ENCODE results near the gene TAF11L13. TPM values are rescaled to one million over a fixed set of nuclear protein-coding genes. Genes with fewer than 3 reads are reported as not detected.
"Not testable (repeated sequence)": the region's sequence is repeated elsewhere in the genome, so short reads cannot be mapped to it uniquely, and the experiment has no call there.

Gene TAF11L13
- total and polyA plus RNA-seq, 2 of the 13 experiments (the other 11 are each of a cell fraction or from before 2014, with no cell fraction given), result not detected

- H3K9ac ChIP-seq (ENCODE audit: insufficient read depth, low read depth, low read length); H2AFZ ChIP-seq (ENCODE audit: low read length); H3K79me2 ChIP-seq (ENCODE audit: insufficient read depth, low read length); H3K27me3 ChIP-seq (ENCODE audit: control insufficient read depth in 1 of 2, insufficient read depth in 2 of 2, low read length in 2 of 2); H3K4me2 ChIP-seq (ENCODE audit: low read depth, low read length); H4K20me1 ChIP-seq (ENCODE audit: insufficient read depth, low read length); H3K27ac ChIP-seq (ENCODE audit: extremely low read length, insufficient read depth, low read length); H3K4me1 ChIP-seq (ENCODE audit: insufficient read depth, low read length); DNase-seq (ENCODE audit: low spot score); intact Hi-C loops (cut with micrococcal nuclease; ENCODE audit: unreplicated experiment); ATAC-seq; H3K36me3 ChIP-seq (replicated peaks in 1 of 2; ENCODE audit: control insufficient read depth in 1 of 2, insufficient read depth in 2 of 2, low read length in 2 of 2); POLR2A ChIA-PET; H3K4me3 ChIP-seq (replicated peaks in 1 of 3; ENCODE audit: insufficient read depth in 1 of 3, low read depth in 2 of 3, low read length in 3 of 3); H3K9me3 ChIP-seq (ENCODE audit: low read length); CTCF ChIA-PET (ENCODE audit: low intra/inter-chr PET ratio, low total read pairs); BruUV-seq (replicated peaks); FAIRE-seq; in situ Hi-C loops (cut with HindIII; ENCODE audit: extremely low pct_ligation_motif_present, low pct_unique_long_range_greater_than_20kb): not testable (repeated sequence)
- WGBS (ENCODE audit: low lambda C conversion rate), result 10% methylated on average over 2 of the region's 2 CpGs
These were observed 21.8 kb upstream of the TAF11L13 start, which contains the start of gene TAF11L12 for GRCh38 chr5:17610092-17610491. Gene TAF11L12 (plus strand): TSS chr5:17610392.

DNA sequence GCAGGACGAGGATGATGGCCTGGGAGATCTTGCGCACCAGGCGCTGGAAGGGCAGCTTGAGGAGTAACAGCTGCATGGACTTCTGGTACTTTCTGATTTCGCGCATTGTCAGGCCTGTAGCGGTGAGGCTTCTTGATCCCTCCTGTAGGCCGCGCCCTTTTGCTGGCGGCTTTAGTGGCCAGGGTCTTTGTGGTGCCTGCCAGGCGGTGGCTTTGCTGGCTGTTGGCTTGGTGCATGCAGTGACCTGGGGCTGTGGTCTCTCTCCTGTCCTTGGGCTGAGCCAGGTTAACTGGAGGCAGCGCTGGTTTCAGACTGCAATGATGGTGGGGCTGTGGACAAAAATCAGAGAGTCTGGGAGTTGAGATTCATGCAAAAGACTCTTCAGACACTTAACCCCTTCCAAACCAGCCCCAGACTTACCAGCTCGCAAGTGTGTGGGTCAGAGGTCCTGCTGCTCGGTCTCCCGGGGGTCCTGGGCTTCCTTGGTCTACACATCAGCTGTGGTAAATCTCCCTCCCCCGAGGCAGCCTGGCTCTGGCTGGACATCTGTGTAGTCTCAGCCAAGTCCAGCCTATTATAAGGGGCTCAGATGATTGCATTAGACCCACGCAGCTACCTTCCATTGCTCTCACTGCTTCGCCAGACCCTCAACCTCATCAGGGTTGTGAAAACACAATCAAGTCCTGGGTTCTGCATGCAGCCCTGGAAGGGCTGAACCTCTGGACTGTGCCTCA lies 16.8 kb upstream of the TAF11L13 start:
- TF ChIP-seq, protein P1, sequence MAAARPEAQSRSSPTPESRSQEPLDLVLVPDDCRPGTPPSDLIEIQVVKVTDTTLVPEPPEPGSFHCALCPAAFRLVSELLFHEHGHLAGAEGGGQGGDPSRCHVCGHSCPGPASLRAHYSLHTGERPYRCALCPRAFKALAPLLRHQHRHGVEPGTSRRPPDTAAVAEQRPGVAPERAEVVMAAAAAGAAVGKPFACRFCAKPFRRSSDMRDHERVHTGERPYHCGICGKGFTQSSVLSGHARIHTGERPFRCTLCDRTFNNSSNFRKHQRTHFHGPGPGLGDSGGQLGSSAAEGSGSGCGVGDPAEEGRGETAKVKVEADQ (CRISPR knock-in tag; IDR thresholded peaks at IDR 0.05; ENCODE audit: borderline replicate concordance), result no peak
- TF ChIP-seq ZNF674 (CRISPR knock-in tag; IDR thresholded peaks at IDR 0.05; ENCODE audit: low read depth), result no peak
- TF ChIP-seq CREB1 (IDR thresholded peaks at IDR 0.05), result no peak
- no peak for TF ChIP-seq CREB1 (CRISPR knock-in tag; IDR thresholded peaks at IDR 0.05)
- no peak for TF ChIP-seq CREM (IDR thresholded peaks at IDR 0.05)
- TF ChIP-seq CREM (CRISPR knock-in tag; IDR thresholded peaks at IDR 0.05), result no peak
- no peak for TF ChIP-seq SRY (CRISPR knock-in tag; IDR thresholded peaks at IDR 0.05)
- no peak for TF ChIP-seq CBX1 (IDR thresholded peaks at IDR 0.05; ENCODE audit: low read depth)
- FAIRE-seq (no peak), DNase-seq (ENCODE audit: low spot score) (no peak), ATAC-seq (no peak)
- POLR2A ChIA-PET, result no interaction called here
- Histone ChIP-seq H3K4me1 (ENCODE audit: insufficient read depth, low read length) (no peaks in the 10 kb centered on the region), H3K79me2 (ENCODE audit: insufficient read depth, low read length) (no peaks in the 10 kb centered on the region), H3K4me3 (replicated peaks in 1 of 3; ENCODE audit: insufficient read depth in 1 of 3, low read depth in 2 of 3, low read length in 3 of 3) (no peak overlapping the region), H3K4me2 (ENCODE audit: low read depth, low read length) (no peak overlapping the region), H4K20me1 (ENCODE audit: insufficient read depth, low read length) (no peaks in the 10 kb centered on the region), H3K36me3 (replicated peaks in 1 of 2; ENCODE audit: control insufficient read depth in 1 of 2, insufficient read depth in 2 of 2, low read length in 2 of 2) (no peaks in the 10 kb centered on the region), H3K27ac (ENCODE audit: extremely low read length, insufficient read depth, low read length) (no peak overlapping the region), H3K27me3 (ENCODE audit: control insufficient read depth in 1 of 2, insufficient read depth in 2 of 2, low read length in 2 of 2) (no peaks in the 10 kb centered on the region), H2AFZ (ENCODE audit: low read length) (no peak overlapping the region), H3K9ac (ENCODE audit: insufficient read depth, low read depth, low read length) (no peak overlapping the region), H3K9me3 (ENCODE audit: low read length) (no peaks in the 10 kb centered on the region)
- no TSS peak for BruUV-seq (replicated peaks)
- 41% methylated on average over 16 of the region's 17 CpGs for WGBS (ENCODE audit: low lambda C conversion rate)
- in situ Hi-C loops (cut with HindIII; ENCODE audit: extremely low pct_ligation_motif_present, low pct_unique_long_range_greater_than_20kb) (no loop called here), intact Hi-C loops (cut with micrococcal nuclease; ENCODE audit: unreplicated experiment) (no loop called here)
- CTCF ChIA-PET (ENCODE audit: low intra/inter-chr PET ratio, low total read pairs), result no interaction called here

Measured in HepG2 (cell line).